LHCN-M2 (cell line): ENCODE data around the gene LDLRAD2. TPM values are rescaled to one million over a fixed set of nuclear protein-coding genes. Genes with fewer than 3 reads are reported as not detected.

Experiments
- DNase-seq: peaks from one replicate; pipeline ENCODE4 v3.0.0-alpha.2; 2012; ENCODE audit warnings: low read depth
- total RNA-seq: library from RNA; depleted of rRNA; stranded (reverse); fragments of >200 nt; gene quantifications from 2 replicates; pipeline ENCODE4 v1.2.3, GENCODE V29; 2014

LDLRAD2 gene
- total RNA-seq, 1 experiment from 2014 or later, result not detected

- DNase-seq, result no peak
Measured at GRCh38 chr1:21842606-21843162, 30.6 kb downstream of the LDLRAD2 start.

- DNase-seq, result no peak
Measured at GRCh38 chr1:21843208-21843607, 31.1 kb downstream of the LDLRAD2 start.

GRCh38 chr1:21843996-21844395, 31.9 kb downstream of the LDLRAD2 start:
- no peak for DNase-seq

- DNase-seq, result peak; percentile 25
Measured at GRCh38 chr1:21845646-21846641, 33.9 kb downstream of the LDLRAD2 start.

- no peak for DNase-seq
Measured at GRCh38 chr1:21847223-21848205, 35.4 kb downstream of the LDLRAD2 start.

- no peak for DNase-seq
Measured at GRCh38 chr1:21848524-21849174, 36.6 kb downstream of the LDLRAD2 start.

GRCh38 chr1:21849909-21850576, 38.0 kb downstream of the LDLRAD2 start:
- DNase-seq, result no peak

- no peak for DNase-seq
Measured at GRCh38 chr1:21851430-21852250, 39.6 kb downstream of the LDLRAD2 start.

- DNase-seq, result no peak
Measured at GRCh38 chr1:21852282-21853130, 40.4 kb downstream of the LDLRAD2 start.

- DNase-seq, result no peak
Measured at GRCh38 chr1:21853131-21853427, 41.0 kb downstream of the LDLRAD2 start.

GRCh38 chr1:21854090-21854750, 42.2 kb downstream of the LDLRAD2 start:
- DNase-seq, result no peak

GRCh38 chr1:21854751-21855131, 42.7 kb downstream of the LDLRAD2 start:
- DNase-seq, result no peak

GRCh38 chr1:21855257-21856096, 43.4 kb downstream of the LDLRAD2 start:
- DNase-seq, result no peak

- peak; percentile 93 for DNase-seq
Measured at GRCh38 chr1:21857142-21857839, 45.2 kb downstream of the LDLRAD2 start.

- DNase-seq, result peak; percentile 31
Measured at GRCh38 chr1:21857840-21858670, 46.0 kb downstream of the LDLRAD2 start.

- no peak for DNase-seq
Measured at GRCh38 chr1:21859669-21860179, 47.7 kb downstream of the LDLRAD2 start.
